Measurements from ENCODE around the gene PLA1A. TPM values are rescaled to one million over a fixed set of nuclear protein-coding genes. Genes with fewer than 3 reads are reported as not detected.

PLA1A gene
- total RNA-seq, 4 donors from 2014 or later, result 0.70 to 4.1 (median 0.85) TPM; not detected in 1

DNA sequence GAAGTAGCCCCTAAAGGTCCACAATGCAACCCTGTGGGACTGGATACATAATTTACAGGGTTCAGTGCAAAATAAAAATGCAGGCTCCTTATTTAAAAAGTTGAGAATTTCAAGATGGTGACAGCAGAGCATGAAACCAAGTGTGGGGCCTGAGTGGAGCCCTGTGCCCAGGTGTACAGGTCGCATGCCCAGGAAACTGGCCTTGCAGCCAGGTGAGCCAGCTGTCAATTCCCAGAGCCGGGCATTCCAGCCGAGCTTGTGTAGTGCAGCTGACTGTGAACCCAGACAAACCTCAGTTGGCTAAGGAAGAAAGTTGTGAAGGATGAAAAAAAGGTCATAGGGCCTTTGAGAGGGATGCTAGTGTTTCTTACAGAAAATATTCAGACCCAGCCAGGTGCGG, 35.1 kb downstream of the PLA1A start:
- Histone ChIP-seq H3K9me3 (no peaks in the 10 kb centered on the region), H3K4me3 (no peak overlapping the region), H3K4me1 (peaks cover 0 to 7% (median 0%) of the 10 kb centered on the region in 4 donors), H3K27me3 (no peaks in the 10 kb centered on the region), H3K27ac (no peak overlapping the region), H3K36me3 (no peaks in the 10 kb centered on the region)
- DNase-seq, result no peak
- TF ChIP-seq, protein P1, sequence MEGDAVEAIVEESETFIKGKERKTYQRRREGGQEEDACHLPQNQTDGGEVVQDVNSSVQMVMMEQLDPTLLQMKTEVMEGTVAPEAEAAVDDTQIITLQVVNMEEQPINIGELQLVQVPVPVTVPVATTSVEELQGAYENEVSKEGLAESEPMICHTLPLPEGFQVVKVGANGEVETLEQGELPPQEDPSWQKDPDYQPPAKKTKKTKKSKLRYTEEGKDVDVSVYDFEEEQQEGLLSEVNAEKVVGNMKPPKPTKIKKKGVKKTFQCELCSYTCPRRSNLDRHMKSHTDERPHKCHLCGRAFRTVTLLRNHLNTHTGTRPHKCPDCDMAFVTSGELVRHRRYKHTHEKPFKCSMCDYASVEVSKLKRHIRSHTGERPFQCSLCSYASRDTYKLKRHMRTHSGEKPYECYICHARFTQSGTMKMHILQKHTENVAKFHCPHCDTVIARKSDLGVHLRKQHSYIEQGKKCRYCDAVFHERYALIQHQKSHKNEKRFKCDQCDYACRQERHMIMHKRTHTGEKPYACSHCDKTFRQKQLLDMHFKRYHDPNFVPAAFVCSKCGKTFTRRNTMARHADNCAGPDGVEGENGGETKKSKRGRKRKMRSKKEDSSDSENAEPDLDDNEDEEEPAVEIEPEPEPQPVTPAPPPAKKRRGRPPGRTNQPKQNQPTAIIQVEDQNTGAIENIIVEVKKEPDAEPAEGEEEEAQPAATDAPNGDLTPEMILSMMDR (IDR thresholded peaks at IDR 0.05), result no peak
- TF ChIP-seq POLR2A (IDR thresholded peaks at IDR 0.05), result no peak

DNA sequence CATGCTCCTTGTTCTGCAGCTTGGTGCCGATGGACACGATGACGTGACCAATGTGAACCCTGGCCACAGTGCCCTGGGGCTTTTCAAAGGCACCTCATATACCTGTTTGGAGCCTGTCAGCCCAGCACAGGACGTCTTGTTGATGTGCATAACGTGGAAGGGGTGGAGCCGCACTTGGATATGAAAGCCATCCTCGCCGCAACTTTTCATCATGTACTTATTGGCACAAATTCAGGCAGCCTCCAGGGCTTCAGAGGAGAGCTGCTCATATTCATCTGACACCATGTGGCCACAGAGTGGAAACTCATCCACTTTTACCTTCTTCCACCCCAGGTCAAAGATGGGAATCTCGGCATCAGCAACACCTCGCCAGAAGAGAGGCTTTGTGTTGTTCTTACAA, 38.0 kb downstream of the PLA1A start:
- Histone ChIP-seq H3K27me3 (no peaks in the 10 kb centered on the region), H3K36me3 (no peaks in the 10 kb centered on the region), H3K27ac (no peak overlapping the region), H3K4me3 (no peak overlapping the region), H3K4me1 (no peaks in the 10 kb centered on the region), H3K9me3 (no peaks in the 10 kb centered on the region)
- no peak for DNase-seq
- no peak for TF ChIP-seq POLR2A (IDR thresholded peaks at IDR 0.05)
- TF ChIP-seq, protein P1 (IDR thresholded peaks at IDR 0.05), result no peak

- Histone ChIP-seq H3K27me3 (no peaks in the 10 kb centered on the region), H3K4me3 (no peak overlapping the region), H3K27ac (peak overlapping the region in 1 of 4 donors; percentile 37), H3K4me1 (no peaks in the 10 kb centered on the region), H3K9me3 (no peaks in the 10 kb centered on the region), H3K36me3 (no peaks in the 10 kb centered on the region)
- TF ChIP-seq POLR2A (IDR thresholded peaks at IDR 0.05), result no peak
- TF ChIP-seq, protein P1 (IDR thresholded peaks at IDR 0.05), result no peak
- no peak for DNase-seq
Measured at GRCh38 chr3:119636249-119636648, 38.6 kb downstream of the PLA1A start.

- no peak for DNase-seq
Measured at GRCh38 chr3:119636891-119637611, 39.4 kb downstream of the PLA1A start.

GRCh38 chr3:119637679-119638477, 40.2 kb downstream of the PLA1A start:
- Histone ChIP-seq H3K9me3 (no peaks in the 10 kb centered on the region), H3K27ac (peak overlapping the region; percentile 60 to 80 (median 70)), H3K36me3 (no peaks in the 10 kb centered on the region), H3K4me3 (peak overlapping the region in 1 of 4 donors; percentile 9), H3K4me1 (no peaks in the 10 kb centered on the region), H3K27me3 (no peaks in the 10 kb centered on the region)
- TF ChIP-seq, protein P1 (IDR thresholded peaks at IDR 0.05), result no peak
- no peak for TF ChIP-seq POLR2A (IDR thresholded peaks at IDR 0.05)
- no peak for DNase-seq

More at GRCh38 chr3:119636891-119637611, 39.4 kb downstream of the PLA1A start:
- TF ChIP-seq POLR2A (IDR thresholded peaks at IDR 0.05), result no peak
- TF ChIP-seq, protein P1 (IDR thresholded peaks at IDR 0.05), result no peak
- H3K4me3 ChIP-seq, result no peak overlapping the region
- no peaks in the 10 kb centered on the region for H3K36me3 ChIP-seq
- peak overlapping the region in 3 of 4 donors; percentile 37 to 80 (median 76) for H3K27ac ChIP-seq
- no peaks in the 10 kb centered on the region for H3K4me1 ChIP-seq
- H3K27me3 ChIP-seq, result no peaks in the 10 kb centered on the region
- no peaks in the 10 kb centered on the region for H3K9me3 ChIP-seq

All from Peyer's patch (tissue), 4 donors.